ENCODE results near the gene NUDCD3. TPM values are rescaled to one million over a fixed set of nuclear protein-coding genes. Genes with fewer than 3 reads are reported as not detected.

NUDCD3 gene
- total and polyA plus RNA-seq, 8 donors, result 22.4 to 62.1 (median 35.4) TPM

- no peaks in the 10 kb centered on the region for H3K9me3 ChIP-seq
- peak overlapping the region in 1 of 4 donors; percentile 3 for H3K27ac ChIP-seq
- no peaks in the 10 kb centered on the region for H3K4me1 ChIP-seq
- H3K27me3 ChIP-seq, result no peaks in the 10 kb centered on the region
- TF ChIP-seq CTCF (IDR thresholded peaks at IDR 0.05), result no peak
- FAIRE-seq (no peak), DNase-seq (no peak), ATAC-seq (peak in 1 of 4 donors; percentile 8)
- peaks cover 2 to 18% (median 3%) of the 10 kb centered on the region in 3 donors for H3K36me3 ChIP-seq
- 86 to 93% methylated on average over 8 of the region's 8 CpGs for WGBS, 2 donors
- intact Hi-C loops (cut with DNase I), result no loop called here
- H3K4me3 ChIP-seq, result no peak overlapping the region
Measured at GRCh38 chr7:44398953-44399574, 91.4 kb downstream of the NUDCD3 start.

DNA sequence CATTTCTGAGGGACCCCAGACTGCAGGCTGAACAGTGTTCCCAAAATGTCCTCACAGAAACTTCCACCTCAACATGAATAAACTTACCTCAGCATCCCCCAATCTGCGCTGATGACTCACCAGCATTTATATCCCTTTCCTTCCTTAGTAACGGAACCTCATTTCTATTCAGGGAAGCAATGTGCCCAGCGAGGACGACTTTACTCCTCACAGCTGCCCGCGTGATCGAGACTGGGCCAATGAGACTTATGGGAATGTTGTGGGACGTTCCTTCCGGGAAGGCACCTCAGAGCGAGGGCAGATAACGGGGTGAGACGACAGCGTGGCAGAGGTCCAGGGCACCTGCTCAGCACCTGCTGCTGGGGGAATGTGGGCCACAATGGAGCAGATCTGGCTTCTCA lies 91.9 kb downstream of the NUDCD3 start:
- no peak for FAIRE-seq
- Histone ChIP-seq H3K27ac (no peak overlapping the region), H3K9me3 (no peaks in the 10 kb centered on the region), H3K36me3 (peaks cover 2 to 12% (median 3%) of the 10 kb centered on the region in 3 donors), H3K27me3 (no peaks in the 10 kb centered on the region), H3K4me3 (no peak overlapping the region), H3K4me1 (no peaks in the 10 kb centered on the region)
- no peak for TF ChIP-seq CTCF (IDR thresholded peaks at IDR 0.05)
- intact Hi-C loops (cut with DNase I), result no loop called here
- WGBS, 2 donors, result 49 to 53% methylated on average over 13 of the region's 13 CpGs
- DNase-seq, result peak in 5 of 6 donors; percentile 44 to 80 (median 69)
- ATAC-seq, result peak; percentile 35 to 93 (median 81)

DNA sequence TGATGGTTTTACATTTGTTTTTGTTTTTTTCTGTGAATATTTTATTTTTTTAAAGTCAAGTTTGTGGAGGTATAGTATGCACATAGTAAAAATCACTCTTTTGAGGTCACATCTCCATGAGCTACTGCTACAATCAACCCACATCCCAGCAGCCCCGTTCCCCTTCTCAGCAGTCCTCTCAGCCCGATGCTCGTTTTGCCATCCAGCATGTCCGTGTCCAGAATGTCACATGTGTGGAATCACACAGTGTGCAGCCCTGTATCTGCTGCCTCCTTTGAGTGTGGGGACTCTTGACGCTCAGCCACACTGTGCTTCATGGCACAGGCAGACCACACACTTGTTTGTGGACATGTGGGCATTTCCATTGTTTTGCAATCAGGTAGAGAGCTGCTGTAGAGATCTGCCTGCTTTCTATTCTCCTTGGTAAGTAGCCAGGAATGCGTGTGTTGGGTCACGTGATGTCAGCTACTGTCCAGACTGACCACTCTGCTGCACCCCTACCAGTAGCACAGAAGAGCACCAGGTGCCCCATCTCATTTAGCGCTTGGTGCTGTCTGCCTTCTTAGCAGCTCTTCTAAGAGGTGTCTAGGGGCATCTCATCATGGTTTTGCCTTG lies 93.4 kb downstream of the NUDCD3 start:
- H3K9me3 ChIP-seq, result no peaks in the 10 kb centered on the region
- WGBS, 2 donors, result 88 to 89% methylated on average over 8 of the region's 8 CpGs
- no peak overlapping the region for H3K27ac ChIP-seq
- no peaks in the 10 kb centered on the region for H3K27me3 ChIP-seq
- DNase-seq (no peak), ATAC-seq (no peak), FAIRE-seq (no peak)
- no peak for TF ChIP-seq CTCF (IDR thresholded peaks at IDR 0.05)
- intact Hi-C loops (cut with DNase I), result no loop called here
- no peak overlapping the region for H3K4me3 ChIP-seq
- peaks cover 0 to 5% (median 2%) of the 10 kb centered on the region in 3 donors for H3K36me3 ChIP-seq
- no peaks in the 10 kb centered on the region for H3K4me1 ChIP-seq

DNA sequence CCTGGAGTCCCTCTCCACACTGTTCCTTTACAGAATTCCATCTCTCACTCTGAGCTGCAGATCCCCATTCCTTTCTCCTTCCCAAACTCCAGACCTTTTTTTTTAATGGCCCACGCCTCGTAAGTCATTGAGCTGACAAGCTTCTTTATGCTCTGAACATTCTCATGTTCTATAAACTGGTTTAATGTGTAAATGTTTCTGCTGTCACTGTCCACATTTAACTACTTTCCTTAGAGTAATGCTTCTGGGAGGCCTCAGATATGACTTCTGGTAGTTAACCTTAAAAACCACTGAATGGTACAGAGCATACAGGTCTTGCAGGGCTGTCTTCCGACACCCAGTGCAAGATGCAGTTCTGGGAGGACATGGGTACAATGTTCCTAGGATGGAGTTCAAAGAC lies 94.0 kb downstream of the NUDCD3 start:
- FAIRE-seq (no peak), DNase-seq (no peak), ATAC-seq (no peak)
- H3K27me3 ChIP-seq, result no peaks in the 10 kb centered on the region
- no peak overlapping the region for H3K27ac ChIP-seq
- intact Hi-C loops (cut with DNase I), result no loop called here
- H3K4me3 ChIP-seq, result no peak overlapping the region
- TF ChIP-seq CTCF (IDR thresholded peaks at IDR 0.05), result no peak
- H3K36me3 ChIP-seq, result peaks cover under 1 to 6% (median 2%) of the 10 kb centered on the region in 3 donors
- H3K4me1 ChIP-seq, result no peaks in the 10 kb centered on the region
- 95 to 100% methylated on average over 3 of the region's 3 CpGs for WGBS, 2 donors
- H3K9me3 ChIP-seq, result no peaks in the 10 kb centered on the region

GRCh38 chr7:44395067-44395466 lies 95.4 kb downstream of the NUDCD3 start:
- Histone ChIP-seq H3K27me3 (no peaks in the 10 kb centered on the region), H3K36me3 (peaks cover 0 to 6% (median 3%) of the 10 kb centered on the region in 3 donors), H3K4me3 (no peak overlapping the region), H3K9me3 (no peaks in the 10 kb centered on the region), H3K27ac (no peak overlapping the region), H3K4me1 (no peaks in the 10 kb centered on the region)
- intact Hi-C loops (cut with DNase I), result no loop called here
- WGBS, 2 donors, result 63% methylated on average over 4 of the region's 4 CpGs
- TF ChIP-seq CTCF (IDR thresholded peaks at IDR 0.05), result no peak
- FAIRE-seq (no peak), ATAC-seq (peak in 2 of 4 donors; percentile 42 to 49), DNase-seq (no peak)

Measured in pancreas (tissue), 10 donors.